Thymus (tissue), 11 donors: ENCODE results near the gene ZNF521. TPM values are rescaled to one million over a fixed set of nuclear protein-coding genes. Genes with fewer than 3 reads are reported as not detected.

ENCODE experiments used
- DNase-seq, 9 donors: peaks; one replicate each; pipeline ENCODE4 v3.0.0-alpha.2; 2013; ENCODE audit warnings: low spot score in 9 of 9, low read depth in 6 of 9, missing footprints in 1 of 9
- H3K27ac ChIP-seq, 2 donors: one replicate each; pipeline ENCODE4 v1.5.1; 2013; ENCODE audit warnings: control low read depth in 1 of 2, low read depth in 1 of 2, low read length in 1 of 2, mild to moderate bottlenecking in 1 of 2, moderate library complexity in 1 of 2
- H3K27me3 ChIP-seq, 2 donors: one replicate each; pipeline ENCODE4 v1.5.1; 2013; ENCODE audit warnings: low read length in 1 of 2; ENCODE audit not compliant: control insufficient read depth in 2 of 2, insufficient read depth in 1 of 2
- H3K36me3 ChIP-seq, 2 donors: one replicate each; pipeline ENCODE4 v1.5.1; 2013; ENCODE audit warnings: low read length in 1 of 2, mild to moderate bottlenecking in 1 of 2, moderate library complexity in 1 of 2; ENCODE audit not compliant: control insufficient read depth in 2 of 2, insufficient read depth in 2 of 2
- H3K4me1 ChIP-seq, 2 donors: one replicate each; pipeline ENCODE4 v1.5.1; 2013; ENCODE audit warnings: low read length in 2 of 2; ENCODE audit not compliant: control insufficient read depth in 2 of 2, insufficient read depth in 2 of 2
- H3K4me3 ChIP-seq, 2 donors: one replicate each; pipeline ENCODE4 v1.5.1; 2013; ENCODE audit warnings: low read length in 2 of 2, control low read depth in 1 of 2, mild to moderate bottlenecking in 1 of 2
- H3K9me3 ChIP-seq, 2 donors: one replicate each; pipeline ENCODE4 v1.5.1; 2013; ENCODE audit warnings: low read length in 1 of 2, mild to moderate bottlenecking in 1 of 2; ENCODE audit not compliant: control insufficient read depth in 2 of 2, insufficient read depth in 1 of 2
- whole genome bisulfite sequencing: extraction: QIAGEN DNeasy Blood & Tissue Kit; methylation state at CpG from one replicate; pipeline ENCODE4 v1.1.7; 2013; 5-methylcytosine and 5-hydroxymethylcytosine counted together
- polyA plus RNA-seq: library from polyadenylated mRNA; stranded (reverse); fragments of 200-250 nt; gene quantifications from one replicate; pipeline ENCODE4 v1.2.3, GENCODE V29; 2013
- total RNA-seq: library from RNA; stranded (reverse); fragments of 120-200 nt; gene quantifications from one replicate; pipeline ENCODE4 v1.2.4, GENCODE V29; 2013
- donor health status: healthy.

ZNF521 gene
- total and polyA plus RNA-seq, 2 donors = 3.7 to 9.2 TPM

GRCh38 chr18:25253136-25253535 lies 98.8 kb downstream of the ZNF521 start:
- 96% methylated on average over 1 of the region's 1 CpG for WGBS
- DNase-seq = no peak
- Histone ChIP-seq H3K27me3 (no peaks in the 10 kb centered on the region), H3K4me1 (peaks cover 0 to 5% of the 10 kb centered on the region in 2 donors), H3K27ac (no peak overlapping the region), H3K4me3 (no peak overlapping the region), H3K9me3 (no peaks in the 10 kb centered on the region), H3K36me3 (no peaks in the 10 kb centered on the region)

- no peaks in the 10 kb centered on the region for H3K4me1 ChIP-seq
- no peak overlapping the region for H3K27ac ChIP-seq
- H3K27me3 ChIP-seq = no peaks in the 10 kb centered on the region
- 98% methylated on average over 4 of the region's 4 CpGs for WGBS
- no peak for DNase-seq
- no peak overlapping the region for H3K4me3 ChIP-seq
- no peaks in the 10 kb centered on the region for H3K9me3 ChIP-seq
- no peaks in the 10 kb centered on the region for H3K36me3 ChIP-seq
Measured at GRCh38 chr18:25251068-25251467, 100.9 kb downstream of the ZNF521 start.

GRCh38 chr18:25250474-25250851 lies 101.5 kb downstream of the ZNF521 start:
- 90% methylated on average over 3 of the region's 3 CpGs for WGBS
- H3K4me1 ChIP-seq = no peaks in the 10 kb centered on the region
- H3K27me3 ChIP-seq = no peaks in the 10 kb centered on the region
- no peak for DNase-seq
- no peaks in the 10 kb centered on the region for H3K36me3 ChIP-seq
- no peak overlapping the region for H3K27ac ChIP-seq
- H3K4me3 ChIP-seq = no peak overlapping the region
- no peaks in the 10 kb centered on the region for H3K9me3 ChIP-seq

- WGBS = 98% methylated on average over 2 of the region's 2 CpGs
- Histone ChIP-seq H3K36me3 (no peaks in the 10 kb centered on the region), H3K27me3 (no peaks in the 10 kb centered on the region), H3K4me1 (peaks cover 0 to 5% of the 10 kb centered on the region in 2 donors), H3K9me3 (no peaks in the 10 kb centered on the region), H3K4me3 (no peak overlapping the region), H3K27ac (no peak overlapping the region)
- no peak for DNase-seq
Measured at GRCh38 chr18:25248755-25249154, 103.2 kb downstream of the ZNF521 start.

- no peaks in the 10 kb centered on the region for H3K36me3 ChIP-seq
- H3K27ac ChIP-seq = peak overlapping the region in 1 of 2 donors; percentile 60
- H3K27me3 ChIP-seq = no peaks in the 10 kb centered on the region
- no peak overlapping the region for H3K4me3 ChIP-seq
- DNase-seq = no peak
- peaks cover 0 to 5% of the 10 kb centered on the region in 2 donors for H3K4me1 ChIP-seq
- no peaks in the 10 kb centered on the region for H3K9me3 ChIP-seq
Measured at GRCh38 chr18:25247725-25248124, 104.2 kb downstream of the ZNF521 start.

GRCh38 chr18:25244924-25245698 lies 106.9 kb downstream of the ZNF521 start:
- Histone ChIP-seq H3K4me1 (peaks cover 0 to 8% of the 10 kb centered on the region in 2 donors), H3K27ac (no peak overlapping the region), H3K36me3 (no peaks in the 10 kb centered on the region), H3K4me3 (no peak overlapping the region), H3K27me3 (no peaks in the 10 kb centered on the region), H3K9me3 (no peaks in the 10 kb centered on the region)
- DNase-seq = no peak
- 96% methylated on average over 4 of the region's 4 CpGs for WGBS

- Histone ChIP-seq H3K36me3 (no peaks in the 10 kb centered on the region), H3K9me3 (no peaks in the 10 kb centered on the region), H3K4me1 (peaks cover 6 to 16% of the 10 kb centered on the region in 2 donors), H3K27ac (no peak overlapping the region), H3K27me3 (no peaks in the 10 kb centered on the region), H3K4me3 (no peak overlapping the region)
- DNase-seq = peak in 1 of 9 donors; percentile 19
Measured at GRCh38 chr18:25244170-25244569, 107.8 kb downstream of the ZNF521 start.

- H3K9me3 ChIP-seq = no peaks in the 10 kb centered on the region
- 88% methylated on average over 1 of the region's 1 CpG for WGBS
Measured at GRCh38 chr18:25243754-25244153, 108.2 kb downstream of the ZNF521 start.

GRCh38 chr18:25243257-25243656 lies 108.7 kb downstream of the ZNF521 start:
- Histone ChIP-seq H3K4me1 (peaks cover 7 to 25% of the 10 kb centered on the region in 2 donors), H3K36me3 (no peaks in the 10 kb centered on the region), H3K9me3 (no peaks in the 10 kb centered on the region), H3K27me3 (no peaks in the 10 kb centered on the region), H3K27ac (no peak overlapping the region), H3K4me3 (no peak overlapping the region)
- WGBS = 68% methylated on average over 2 of the region's 2 CpGs
- no peak for DNase-seq

More at GRCh38 chr18:25243754-25244153, 108.2 kb downstream of the ZNF521 start:
- Histone ChIP-seq H3K4me3 (no peak overlapping the region), H3K27ac (no peak overlapping the region), H3K36me3 (no peaks in the 10 kb centered on the region), H3K4me1 (peaks cover 7 to 20% of the 10 kb centered on the region in 2 donors), H3K27me3 (no peaks in the 10 kb centered on the region)
- DNase-seq = no peak
